GM18867 (cell line): Measurements from ENCODE around the gene MERTK.
"Not testable (repeated sequence)": the region's sequence is repeated elsewhere in the genome, so short reads cannot be mapped to it uniquely, and the experiment has no call there.

Source experiments
- ATAC-seq: cut with Tn5 transposase; IDR thresholded peaks from one replicate; pipeline ENCODE4 v1.9.1; 2021; ENCODE audit warnings: mild to moderate bottlenecking, moderate library complexity; ENCODE audit not compliant: unreplicated experiment

Gene MERTK

DNA sequence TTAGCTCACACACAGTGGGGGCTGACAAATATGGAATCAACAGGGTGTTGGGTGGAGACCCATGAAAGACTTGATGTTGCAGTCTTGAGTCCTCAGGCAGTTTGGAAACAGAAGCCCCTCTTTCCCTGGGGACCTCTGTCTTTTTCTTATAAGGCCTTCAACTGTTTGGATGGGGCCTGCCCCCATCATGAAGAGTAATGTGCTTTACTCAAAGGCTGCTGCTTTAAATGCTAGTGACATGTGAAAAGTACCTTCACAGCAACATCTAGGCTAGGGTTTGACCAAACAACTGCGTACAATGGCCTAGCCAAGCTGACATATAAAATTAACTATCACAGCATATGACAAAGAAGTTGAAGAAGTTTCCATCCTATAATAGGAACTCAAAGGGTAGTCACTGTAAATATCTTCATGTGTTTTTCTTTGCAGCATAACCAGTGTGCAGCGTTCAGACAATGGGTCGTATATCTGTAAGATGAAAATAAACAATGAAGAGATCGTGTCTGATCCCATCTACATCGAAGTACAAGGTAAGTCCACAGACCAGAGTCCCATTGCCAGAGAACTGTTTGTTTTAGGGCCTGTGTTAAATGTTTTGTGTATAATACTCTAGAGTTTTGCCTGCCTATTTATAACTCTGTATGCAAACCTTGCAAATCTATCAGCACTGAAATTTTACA is 46.3 kb downstream of the MERTK start:
- no peak for ATAC-seq

- ATAC-seq: no peak
These were observed 47.3 kb downstream of the MERTK start for GRCh38 chr2:111945444-111946293.

GRCh38 chr2:111946294-111947114 is 48.1 kb downstream of the MERTK start:
- ATAC-seq: no peak

GRCh38 chr2:111947219-111947618 is 48.8 kb downstream of the MERTK start:
- no peak for ATAC-seq

- ATAC-seq: no peak
These were observed 50.4 kb downstream of the MERTK start for GRCh38 chr2:111948832-111949231.

DNA sequence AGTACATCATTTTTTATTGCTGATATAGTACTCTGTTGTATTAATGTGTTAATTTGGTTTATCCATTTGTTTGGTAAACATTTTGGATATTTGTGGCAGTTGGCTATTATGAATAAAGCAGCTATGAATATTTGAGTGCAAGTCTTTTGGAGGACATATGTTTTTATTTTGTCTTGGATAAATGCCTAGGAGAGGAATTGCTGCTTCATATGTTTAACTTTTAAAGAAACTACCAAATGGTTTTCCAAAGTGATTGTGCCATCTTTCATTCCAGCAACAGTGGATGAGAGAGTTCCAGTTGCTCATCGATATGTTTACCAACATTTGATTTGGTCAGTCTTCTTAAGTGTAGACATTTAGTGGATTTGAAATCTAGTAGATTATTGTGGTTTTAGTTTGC is 51.8 kb downstream of the MERTK start:
- no peak for ATAC-seq

GRCh38 chr2:111951486-111951885 is 53.1 kb downstream of the MERTK start:
- no peak for ATAC-seq

DNA sequence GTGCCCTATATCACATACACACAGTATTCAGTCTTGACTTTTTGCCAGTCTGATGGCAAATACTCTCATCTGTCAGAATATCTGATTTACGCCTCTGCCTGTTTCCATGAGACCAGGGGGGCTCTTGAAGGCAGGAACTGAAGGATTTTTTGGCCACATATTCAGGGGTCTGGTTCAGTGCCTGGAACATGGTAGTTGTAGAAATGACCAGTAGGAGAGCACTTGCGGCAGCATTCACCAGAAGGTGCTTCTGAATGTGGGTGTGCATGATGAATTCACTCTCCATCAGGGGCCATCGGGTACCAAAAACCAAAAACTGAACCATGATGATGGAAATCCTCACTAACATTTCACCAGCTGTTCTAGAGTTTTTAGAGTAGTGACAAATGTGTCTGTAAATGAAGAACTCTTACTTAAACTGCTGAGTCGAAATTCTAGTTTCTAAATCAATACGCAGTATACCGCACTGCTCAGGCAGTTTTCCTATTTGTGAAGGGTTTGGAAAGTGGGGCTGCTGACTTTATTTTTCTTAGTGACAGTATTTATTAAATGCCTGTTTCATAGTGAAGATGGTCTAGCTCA is 54.6 kb downstream of the MERTK start:
- ATAC-seq: no peak

DNA sequence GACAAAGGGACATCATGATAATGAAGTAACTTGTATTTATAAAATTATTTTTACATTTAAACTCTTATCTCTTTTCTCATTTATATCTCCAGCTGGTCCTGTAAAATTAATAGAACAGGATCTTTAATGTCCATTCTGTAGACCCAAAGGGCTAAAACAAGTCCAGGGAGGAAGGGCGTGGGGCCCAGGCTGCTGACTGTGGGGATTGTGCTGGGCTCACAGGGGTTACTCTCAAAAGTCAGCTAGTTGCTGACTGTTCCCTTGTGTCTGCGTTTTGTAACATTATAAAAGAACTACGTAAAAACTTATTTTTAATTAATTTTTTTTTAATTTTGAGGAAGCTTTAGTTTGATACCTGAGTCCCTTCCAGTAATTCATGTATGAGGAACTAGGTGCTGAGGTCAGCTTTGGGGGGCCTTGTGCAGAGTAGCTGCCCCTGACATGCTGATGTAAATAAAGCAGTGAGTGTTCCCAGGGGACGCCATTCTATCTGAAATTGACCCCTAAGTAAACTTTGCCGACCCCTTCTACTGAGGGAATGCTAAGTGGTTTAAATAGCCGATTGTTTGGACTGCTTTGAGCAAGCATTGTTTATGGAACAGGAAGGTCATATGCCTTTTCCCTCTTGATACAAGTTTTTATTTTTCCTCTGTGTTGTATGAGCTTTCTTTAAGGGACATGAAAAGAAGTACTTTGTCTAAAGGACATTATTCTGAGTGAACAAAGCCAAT is 56.4 kb downstream of the MERTK start:
- ATAC-seq: no peak

- no peak for ATAC-seq
These were observed 59.5 kb downstream of the MERTK start for GRCh38 chr2:111957872-111958354.

- no peak for ATAC-seq
These were observed 60.5 kb downstream of the MERTK start for GRCh38 chr2:111958901-111959300.

DNA sequence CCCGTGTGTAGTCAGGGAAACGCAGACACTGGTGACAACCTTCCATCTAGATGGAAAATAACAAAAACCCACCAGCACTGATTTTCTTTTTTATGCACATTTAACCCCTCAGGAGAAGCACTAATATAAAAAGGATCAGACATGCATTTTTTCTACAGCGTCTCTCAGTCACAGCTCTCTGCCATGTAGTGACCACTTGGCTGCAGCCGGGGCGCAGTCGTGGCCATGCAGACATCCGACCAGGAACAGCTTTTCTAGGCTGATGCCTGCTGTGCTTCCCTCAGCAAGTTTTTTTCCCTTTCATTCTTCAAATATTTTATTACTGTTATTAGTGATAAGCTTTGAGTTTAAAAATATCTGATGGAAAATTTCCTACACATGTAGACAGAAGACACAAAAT is 63.3 kb downstream of the MERTK start:
- no peak for ATAC-seq

DNA sequence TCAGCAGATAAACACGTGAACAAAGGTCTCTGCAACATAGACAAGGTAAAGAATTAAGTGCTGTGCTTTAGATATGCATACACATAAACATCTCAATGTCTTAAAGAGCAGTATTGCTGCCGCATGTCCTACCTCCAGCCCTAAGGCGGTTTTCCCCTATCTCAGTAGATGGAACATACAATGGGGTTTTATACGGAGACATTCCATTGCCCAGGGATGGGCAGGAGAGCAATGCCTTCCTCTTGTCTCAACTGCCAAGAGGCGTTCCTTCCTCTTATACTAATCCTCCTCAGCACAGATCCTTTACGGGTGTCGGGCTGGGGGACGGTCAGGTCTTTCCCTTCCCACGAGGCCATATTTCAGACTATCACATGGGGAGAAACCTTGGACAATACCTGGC is 64.7 kb downstream of the MERTK start:
- not testable (repeated sequence) for ATAC-seq

DNA sequence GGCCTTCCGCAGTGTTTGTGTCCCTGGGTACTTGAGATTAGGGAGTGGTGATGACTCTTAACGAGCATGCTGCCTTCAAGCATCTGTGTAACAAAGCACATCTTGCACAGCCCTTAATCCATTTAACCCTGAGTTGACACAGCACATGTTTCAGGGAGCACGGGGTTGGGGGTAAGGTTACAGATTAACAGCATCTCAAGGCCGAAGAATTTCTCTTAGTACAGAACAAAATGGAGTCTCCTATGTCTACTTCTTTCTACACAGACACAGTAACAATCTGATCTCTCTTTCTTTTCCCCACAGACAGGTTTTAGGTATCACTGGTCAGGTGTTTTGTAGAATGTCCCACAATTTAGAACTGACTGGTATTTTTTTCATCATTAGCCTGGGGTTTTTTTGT is 65.1 kb downstream of the MERTK start:
- not testable (repeated sequence) for ATAC-seq

DNA sequence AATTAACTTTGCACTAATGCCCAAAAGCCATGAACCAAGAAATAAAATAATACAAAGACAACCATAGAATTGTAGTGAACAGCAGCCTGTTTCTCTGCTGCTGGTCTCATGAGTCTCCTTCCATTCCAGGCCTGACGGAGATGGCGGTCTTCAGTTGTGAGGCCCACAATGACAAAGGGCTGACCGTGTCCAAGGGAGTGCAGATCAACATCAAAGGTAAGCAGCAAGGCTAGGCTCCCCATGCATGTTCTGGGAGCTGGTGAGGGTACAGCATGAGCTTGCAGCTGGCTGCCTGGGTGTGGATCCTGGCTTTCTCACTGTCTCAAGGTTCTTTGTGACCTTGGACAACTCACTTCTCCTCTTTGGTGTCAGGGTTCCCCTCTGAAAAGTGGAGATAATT is 66.7 kb downstream of the MERTK start:
- no peak for ATAC-seq

DNA sequence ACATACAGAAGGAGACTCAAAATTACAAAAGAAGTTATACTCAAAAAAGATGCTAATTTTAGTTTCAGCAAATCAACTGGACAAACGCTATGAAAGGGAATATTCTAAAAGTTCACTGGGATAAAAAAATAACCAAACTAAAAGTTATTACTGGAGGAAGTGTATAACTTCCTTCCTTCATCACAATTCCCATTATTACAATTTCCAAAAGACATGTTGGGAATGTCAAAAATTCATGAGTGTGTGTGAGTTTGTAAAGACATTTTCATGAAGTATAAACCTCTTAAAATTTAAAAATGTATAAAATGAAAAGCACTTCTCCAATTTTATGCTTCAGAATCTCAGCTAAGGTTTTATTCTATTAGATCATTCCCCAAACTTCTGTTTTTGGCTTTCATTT is 67.8 kb downstream of the MERTK start:
- no peak for ATAC-seq

DNA sequence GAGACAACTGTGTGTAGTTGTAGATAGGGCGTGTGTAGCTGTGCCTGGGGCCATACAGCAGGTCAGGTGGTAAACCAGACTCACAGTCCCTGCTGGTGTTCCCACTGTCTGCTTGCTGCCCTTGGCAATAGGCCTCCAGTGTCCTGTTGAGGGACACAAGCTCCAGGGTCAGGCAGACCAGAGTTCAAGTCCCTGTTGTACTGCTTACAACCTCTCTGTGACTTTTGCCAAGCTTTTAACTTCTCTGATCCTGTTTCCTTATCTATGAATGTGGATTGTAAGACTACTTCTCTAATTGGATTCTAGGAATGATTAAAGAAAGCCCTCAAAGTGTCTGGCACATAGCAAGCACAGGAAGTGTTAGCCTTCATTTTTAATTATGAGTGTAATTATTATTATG is 68.6 kb downstream of the MERTK start:
- ATAC-seq: no peak

DNA sequence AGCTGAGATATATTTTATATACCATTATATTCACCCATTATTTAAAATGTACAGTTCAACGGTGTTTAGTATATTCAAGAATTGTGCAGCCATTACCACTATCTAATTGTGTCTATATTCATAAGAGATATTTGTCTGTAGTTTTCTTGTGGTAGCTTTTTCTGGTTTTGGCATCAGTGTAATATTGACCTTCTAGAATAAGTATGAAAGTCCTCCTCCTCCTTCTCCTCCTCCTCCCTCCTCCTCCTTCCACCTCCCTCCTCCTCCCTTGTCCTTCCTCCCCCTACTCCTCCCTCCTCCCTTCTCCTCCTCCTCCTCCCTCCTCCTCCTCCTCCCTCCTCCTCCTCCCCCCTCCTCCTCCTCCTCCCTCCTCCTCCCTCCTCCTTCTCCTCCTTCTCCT is 72.0 kb downstream of the MERTK start:
- no peak for ATAC-seq

- ATAC-seq: no peak
These were observed 74.7 kb downstream of the MERTK start for GRCh38 chr2:111972955-111973565.

- no peak for ATAC-seq
These were observed 75.3 kb downstream of the MERTK start for GRCh38 chr2:111973701-111974100.
